Measurements from ENCODE around the gene ADD2. TPM values are rescaled to one million over a fixed set of nuclear protein-coding genes. Genes with fewer than 3 reads are reported as not detected.
A peak's percentile ranks its signal among the peaks of the same experiment; 100 is the strongest.
"Not testable (repeated sequence)": the region's sequence is repeated elsewhere in the genome, so short reads cannot be mapped to it uniquely, and the experiment has no call there.

Gene ADD2
- polyA plus RNA-seq, 1 donor = 6.0 TPM

GRCh38 chr2:70673041-70673647 lies 94.9 kb downstream of the ADD2 start:
- DNase-seq = peak; percentile 45

GRCh38 chr2:70671092-70671675 lies 96.8 kb downstream of the ADD2 start:
- no peak for DNase-seq

- no peak for DNase-seq
These were observed 97.4 kb downstream of the ADD2 start for GRCh38 chr2:70670626-70671025.

- no peak for DNase-seq
These were observed 97.8 kb downstream of the ADD2 start for GRCh38 chr2:70670202-70670601.

GRCh38 chr2:70668911-70669310 lies 99.1 kb downstream of the ADD2 start:
- DNase-seq = no peak

- DNase-seq = no peak
These were observed 99.6 kb downstream of the ADD2 start for GRCh38 chr2:70668432-70668831.

GRCh38 chr2:70664525-70664924 lies 103.5 kb downstream of the ADD2 start:
- DNase-seq = no peak

- DNase-seq = no peak
These were observed 104.6 kb downstream of the ADD2 start for GRCh38 chr2:70663411-70663810.

GRCh38 chr2:70659551-70659950 lies 108.4 kb downstream of the ADD2 start:
- DNase-seq = no peak

- peak; percentile 46 for DNase-seq
These were observed 109.5 kb downstream of the ADD2 start for GRCh38 chr2:70658476-70658875.

GRCh38 chr2:70657246-70657645 lies 110.8 kb downstream of the ADD2 start:
- DNase-seq = no peak

- DNase-seq = no peak
These were observed 111.5 kb downstream of the ADD2 start for GRCh38 chr2:70656421-70657010.

GRCh38 chr2:70655786-70656185 lies 112.2 kb downstream of the ADD2 start:
- DNase-seq = no peak

- DNase-seq = not testable (repeated sequence)
These were observed 112.8 kb downstream of the ADD2 start for GRCh38 chr2:70655211-70655610.

- no peak for DNase-seq
These were observed 116.3 kb downstream of the ADD2 start for GRCh38 chr2:70651727-70652126.

GRCh38 chr2:70651014-70651413 lies 117.0 kb downstream of the ADD2 start:
- DNase-seq = no peak

GRCh38 chr2:70648961-70649360 lies 119.0 kb downstream of the ADD2 start:
- DNase-seq = no peak

GRCh38 chr2:70647873-70648481 lies 120.0 kb downstream of the ADD2 start:
- DNase-seq = peak; percentile 70

- no peak for DNase-seq
These were observed 121.6 kb downstream of the ADD2 start for GRCh38 chr2:70646420-70646818.

- DNase-seq = no peak
These were observed 122.1 kb downstream of the ADD2 start for GRCh38 chr2:70645733-70646419.

- no peak for DNase-seq
These were observed 124.3 kb downstream of the ADD2 start for GRCh38 chr2:70643715-70644114.

- no peak for DNase-seq
These were observed 126.7 kb downstream of the ADD2 start for GRCh38 chr2:70641263-70641784.
